Stimulated activated CD4-positive, alpha-beta T cell treated with anti-CD3 and anti-CD28 coated beads, Interleukin-4, amount 100 ng/mL, for 4 hours (primary cell): Measurements from ENCODE around the gene DNTTIP2.
"Not testable (repeated sequence)": the region's sequence is repeated elsewhere in the genome, so short reads cannot be mapped to it uniquely, and the experiment has no call there.

Experiments used
- DNase-seq, 2 experiments: peaks; one replicate each; pipeline ENCODE4 v3.0.0-alpha.2; 2020

The DNTTIP2 gene

DNA sequence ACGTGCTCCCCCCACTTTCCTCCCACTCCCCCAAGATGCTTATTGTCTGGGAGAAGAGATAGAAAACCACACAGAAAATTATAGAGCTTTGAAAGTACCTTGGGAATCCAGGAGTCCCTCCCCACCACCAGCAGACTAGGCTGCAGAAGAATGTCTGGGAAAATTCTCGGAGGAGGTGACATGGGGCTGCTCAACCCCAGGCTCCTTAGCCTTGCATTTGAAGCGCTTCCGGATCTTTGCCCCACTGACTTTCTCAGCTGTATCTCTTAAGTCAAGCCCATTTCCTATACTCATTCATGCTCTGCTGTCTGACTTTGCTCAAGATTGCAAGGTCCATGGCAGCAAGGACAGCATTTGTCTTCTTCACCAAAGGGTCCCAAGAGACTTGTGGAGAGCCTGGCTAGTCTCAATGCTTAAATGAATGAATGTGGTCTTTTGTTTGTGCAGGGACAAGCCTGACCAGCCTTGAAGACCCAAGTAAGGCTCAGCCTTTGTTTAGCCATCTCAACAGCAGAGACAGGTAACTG lies 38.0 kb downstream of the DNTTIP2 start:
- DNase-seq: no peak

DNA sequence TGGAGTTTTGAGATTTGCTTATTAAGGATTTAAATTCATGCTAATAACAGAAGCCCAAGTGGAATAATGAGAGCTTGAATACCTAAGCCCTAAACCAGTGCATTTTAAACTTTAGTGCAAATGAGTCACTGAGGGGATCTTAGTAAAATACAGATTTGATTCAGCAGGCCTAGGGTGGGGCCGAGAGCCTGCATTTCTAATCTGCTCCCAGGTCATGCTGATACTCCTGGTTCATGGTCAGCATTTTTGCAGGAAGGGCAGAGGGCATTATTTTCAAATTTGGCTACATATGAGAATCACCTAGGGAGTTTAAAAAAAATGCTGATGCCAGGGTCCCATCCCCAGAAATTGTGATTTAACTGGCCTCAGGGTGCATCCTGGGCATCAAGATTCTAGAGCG lies 39.3 kb downstream of the DNTTIP2 start:
- DNase-seq: no peak

DNA sequence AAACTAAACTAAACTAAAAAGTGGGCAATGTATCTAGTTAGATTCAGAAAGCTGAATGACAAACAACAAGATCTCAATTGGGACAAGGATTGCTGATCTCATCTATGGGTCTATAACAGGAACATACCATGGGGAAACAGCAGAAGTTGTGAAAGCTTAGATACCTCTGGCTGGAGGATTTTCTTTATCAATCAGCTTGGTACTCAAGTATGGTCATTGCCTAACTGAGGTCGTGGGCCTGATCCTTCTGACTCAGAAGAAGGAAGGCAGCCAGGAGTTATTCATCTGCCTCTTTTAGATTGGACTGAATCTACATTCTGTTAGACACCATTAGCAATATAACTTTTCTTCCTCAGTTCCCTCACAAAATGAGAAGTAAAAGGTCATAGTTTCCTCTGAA lies 39.7 kb downstream of the DNTTIP2 start:
- DNase-seq: no peak

DNA sequence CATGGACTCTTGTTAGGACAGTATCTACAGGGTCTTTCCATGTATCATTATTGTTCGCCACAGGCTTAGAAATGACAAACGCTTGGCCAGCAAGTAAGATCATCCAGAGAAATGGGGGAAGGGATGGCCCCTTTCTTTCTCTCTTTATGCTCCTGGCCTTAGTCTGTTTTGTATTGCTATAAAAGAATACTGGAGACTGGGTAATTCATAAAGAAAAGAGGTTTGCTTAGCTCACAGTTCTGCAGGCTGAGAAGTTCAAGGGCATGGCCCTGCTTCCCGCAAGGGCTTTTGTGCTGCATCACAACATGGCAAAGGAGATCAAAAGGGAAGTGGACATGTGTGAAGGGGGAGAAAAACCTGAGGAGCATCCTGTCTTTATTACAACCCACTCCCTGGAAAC lies 41.0 kb downstream of the DNTTIP2 start:
- DNase-seq: no peak

DNA sequence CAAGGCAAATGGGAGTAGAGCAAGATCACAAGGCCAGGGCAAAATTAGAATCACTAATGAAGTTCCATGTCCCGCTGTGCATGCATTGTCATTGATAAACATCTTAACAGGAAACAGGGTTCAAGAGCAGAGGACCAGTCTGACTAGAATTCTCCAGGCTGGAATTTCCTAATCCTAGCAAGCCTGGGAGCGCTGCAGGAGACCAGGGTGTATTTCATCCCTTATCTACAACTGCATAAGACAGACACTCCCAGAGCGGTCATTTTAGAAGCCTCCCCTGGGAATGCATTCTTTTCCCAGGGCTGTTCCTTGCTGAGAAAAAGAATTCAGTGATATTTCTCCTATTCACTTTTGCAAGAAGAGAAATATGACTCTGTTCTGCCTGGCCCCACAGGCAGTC lies 45.7 kb downstream of the DNTTIP2 start:
- not testable (repeated sequence) for DNase-seq

DNA sequence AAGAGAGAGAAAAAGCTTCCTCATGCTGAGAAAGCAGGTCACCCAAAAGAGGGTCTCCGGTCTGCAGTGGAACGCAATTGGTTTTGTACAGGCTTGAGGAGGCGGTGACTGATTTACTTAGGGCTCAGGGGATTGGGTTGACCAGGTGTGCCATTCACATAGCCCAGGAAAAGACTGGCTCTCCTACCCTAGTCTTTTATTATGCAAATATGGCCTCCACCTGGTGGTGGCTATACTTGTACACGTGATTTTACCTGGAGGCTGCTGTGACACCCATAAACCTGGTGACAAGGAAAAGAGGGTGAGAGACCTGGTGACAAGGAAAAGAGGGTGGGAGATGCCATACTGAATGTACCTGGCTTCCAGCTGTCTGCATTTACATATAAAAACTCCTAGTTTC lies 49.9 kb downstream of the DNTTIP2 start:
- no peak for DNase-seq

DNA sequence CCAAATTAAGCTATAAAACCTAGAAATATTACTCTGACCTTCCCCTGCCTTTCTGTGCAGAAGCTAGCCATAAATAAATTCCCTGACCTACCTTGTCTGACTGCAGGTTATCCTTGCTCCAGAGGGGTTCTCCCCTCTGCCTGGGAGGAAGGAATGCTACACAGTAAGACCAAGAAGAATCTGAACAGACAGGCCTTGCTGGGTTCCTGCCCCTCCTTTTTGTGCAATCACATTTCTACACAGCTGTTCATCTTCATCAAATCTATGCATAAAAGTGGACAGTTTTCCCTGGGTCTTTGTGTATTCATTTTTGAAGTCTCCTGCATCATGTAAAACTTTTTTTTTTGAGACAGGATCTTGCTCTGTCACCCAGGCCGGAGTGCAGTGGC lies 50.6 kb downstream of the DNTTIP2 start:
- DNase-seq: no peak

DNA sequence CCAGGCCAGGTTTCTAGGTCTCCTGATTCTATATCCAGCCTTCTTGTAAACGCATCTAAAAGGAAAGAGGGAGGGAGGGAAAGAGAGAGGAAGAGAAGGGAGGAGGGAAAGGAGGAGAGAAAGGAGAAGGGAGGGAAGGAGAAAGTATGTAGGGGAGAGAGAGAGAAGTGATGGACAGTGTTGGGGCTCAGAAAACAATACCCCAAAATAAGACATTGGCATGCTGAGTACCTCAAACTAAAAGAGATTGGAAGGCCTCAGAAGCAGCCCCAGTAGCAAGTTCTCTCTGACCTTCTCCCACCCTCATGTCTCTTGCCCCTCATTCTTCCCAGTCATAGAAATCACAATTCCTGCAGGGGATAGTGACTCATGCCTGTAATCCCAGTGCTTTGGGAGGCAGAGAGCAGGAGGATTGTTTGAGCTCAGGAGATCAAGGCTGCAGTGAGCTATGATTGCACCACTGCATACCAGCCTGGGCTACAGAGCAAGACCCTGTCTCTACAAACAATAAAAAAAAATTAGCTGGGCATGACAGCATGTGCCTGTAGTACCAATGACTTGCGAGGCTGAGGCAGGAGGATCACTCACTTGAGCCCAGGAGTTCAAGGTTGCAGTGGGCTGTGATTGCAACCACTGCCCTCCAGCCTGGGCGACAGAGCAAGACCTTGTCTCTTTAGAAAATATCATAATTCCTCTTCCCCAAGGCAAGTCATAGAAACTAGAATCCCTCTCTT lies 51.2 kb downstream of the DNTTIP2 start:
- no peak for DNase-seq

DNA sequence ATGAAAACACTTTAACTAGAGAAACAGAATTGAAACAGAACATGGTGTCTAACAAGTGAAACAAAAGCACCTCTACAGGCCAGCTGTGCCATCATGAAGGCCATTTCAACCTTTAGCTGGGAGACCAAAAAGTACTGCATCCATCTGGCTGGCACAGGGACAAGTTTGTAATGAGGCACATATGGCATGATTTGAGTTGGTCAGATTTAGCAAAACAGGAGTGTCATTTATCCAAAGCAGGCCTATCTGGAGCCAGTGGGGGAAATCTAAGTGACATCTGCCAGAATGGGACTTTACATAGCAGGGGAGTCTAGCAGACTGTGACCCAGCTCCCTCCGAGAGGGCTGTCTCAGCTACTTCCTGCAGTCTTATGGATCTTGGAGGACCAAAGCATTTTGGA lies 51.9 kb downstream of the DNTTIP2 start:
- DNase-seq: no peak

DNA sequence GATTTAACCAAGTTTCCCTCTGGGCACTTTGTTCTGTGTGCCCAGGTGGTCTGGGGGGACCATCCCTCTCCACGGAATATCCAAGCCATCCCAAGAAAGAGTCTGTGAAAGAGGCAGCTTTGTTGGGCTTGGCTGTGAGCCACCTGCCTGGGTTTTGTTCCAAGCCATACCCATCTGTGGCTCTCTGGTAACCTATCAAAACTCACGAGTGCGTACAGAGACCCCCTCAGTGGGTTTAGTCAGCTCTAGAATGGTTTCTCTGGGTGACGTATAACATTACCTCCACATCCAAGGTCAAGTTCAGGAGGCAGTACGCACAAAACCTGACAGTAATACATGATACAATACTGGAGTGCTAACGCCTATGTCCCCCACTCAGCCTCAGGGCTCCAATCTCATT lies 54.2 kb downstream of the DNTTIP2 start:
- no peak for DNase-seq

DNA sequence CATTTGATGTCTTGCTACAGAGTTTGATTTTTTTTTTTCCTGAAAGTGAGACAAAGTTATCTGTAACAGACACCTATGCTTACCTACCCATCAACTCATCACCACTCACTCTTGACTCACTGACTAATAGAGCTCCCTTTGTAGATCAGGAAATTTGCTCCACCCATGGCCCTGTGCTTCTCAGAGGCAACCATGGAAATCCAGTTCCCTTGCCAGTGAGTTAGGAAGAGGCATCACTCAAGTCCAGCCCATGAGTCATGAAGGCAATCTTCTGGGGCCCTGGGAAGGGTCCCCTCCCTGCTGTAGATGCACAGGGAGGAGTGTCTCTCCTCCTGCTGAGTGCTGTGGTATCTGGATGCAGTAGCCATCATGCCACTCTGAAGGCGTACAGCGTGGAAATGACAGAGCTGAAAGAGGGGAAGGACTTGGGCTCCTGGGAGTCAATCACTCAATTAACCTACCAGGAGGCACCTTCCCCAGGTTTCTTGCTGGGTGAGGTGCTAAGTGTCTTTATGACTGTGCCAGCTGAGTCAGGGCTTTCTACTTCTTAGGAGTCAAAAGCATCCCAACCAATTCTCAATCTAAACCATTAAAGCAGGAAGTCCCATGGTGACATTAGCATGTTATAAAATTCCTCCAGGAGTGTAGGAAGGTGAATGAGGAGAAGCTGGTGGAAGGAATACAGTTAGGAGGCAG lies 56.1 kb downstream of the DNTTIP2 start:
- DNase-seq: no peak

DNA sequence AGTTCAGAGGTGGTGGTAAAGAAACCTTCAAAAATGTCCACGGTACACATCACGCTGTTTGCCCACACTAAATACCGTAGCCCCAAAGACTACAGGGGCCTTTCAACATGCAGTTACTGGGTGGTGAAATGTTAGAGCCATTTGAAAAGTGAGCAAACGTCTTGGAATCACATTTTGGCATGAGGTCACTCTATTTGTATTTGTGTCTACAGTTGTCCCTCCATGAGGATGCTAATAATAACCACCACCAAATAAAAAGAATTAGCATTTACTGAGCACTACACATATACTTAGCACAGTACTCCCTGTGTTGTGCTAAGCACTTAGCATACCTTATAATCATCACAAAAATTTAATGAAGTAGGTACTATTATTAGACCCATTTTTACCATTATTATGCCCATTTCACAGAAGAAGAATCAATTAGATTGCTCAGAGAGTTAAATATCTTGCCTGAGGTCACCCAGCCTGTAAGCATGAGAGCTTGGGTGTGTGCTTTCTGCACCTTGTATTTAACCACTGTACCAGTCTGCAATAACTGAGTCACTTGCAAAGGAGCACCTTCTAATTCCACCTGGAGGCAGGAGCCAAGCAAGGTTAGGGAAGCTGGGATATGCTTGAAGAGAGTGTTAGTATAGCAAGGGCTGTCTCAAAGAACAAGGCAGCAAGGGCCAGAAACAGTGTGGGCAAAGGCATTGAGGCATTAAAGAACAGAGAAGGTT lies 57.4 kb downstream of the DNTTIP2 start:
- DNase-seq: no peak

DNA sequence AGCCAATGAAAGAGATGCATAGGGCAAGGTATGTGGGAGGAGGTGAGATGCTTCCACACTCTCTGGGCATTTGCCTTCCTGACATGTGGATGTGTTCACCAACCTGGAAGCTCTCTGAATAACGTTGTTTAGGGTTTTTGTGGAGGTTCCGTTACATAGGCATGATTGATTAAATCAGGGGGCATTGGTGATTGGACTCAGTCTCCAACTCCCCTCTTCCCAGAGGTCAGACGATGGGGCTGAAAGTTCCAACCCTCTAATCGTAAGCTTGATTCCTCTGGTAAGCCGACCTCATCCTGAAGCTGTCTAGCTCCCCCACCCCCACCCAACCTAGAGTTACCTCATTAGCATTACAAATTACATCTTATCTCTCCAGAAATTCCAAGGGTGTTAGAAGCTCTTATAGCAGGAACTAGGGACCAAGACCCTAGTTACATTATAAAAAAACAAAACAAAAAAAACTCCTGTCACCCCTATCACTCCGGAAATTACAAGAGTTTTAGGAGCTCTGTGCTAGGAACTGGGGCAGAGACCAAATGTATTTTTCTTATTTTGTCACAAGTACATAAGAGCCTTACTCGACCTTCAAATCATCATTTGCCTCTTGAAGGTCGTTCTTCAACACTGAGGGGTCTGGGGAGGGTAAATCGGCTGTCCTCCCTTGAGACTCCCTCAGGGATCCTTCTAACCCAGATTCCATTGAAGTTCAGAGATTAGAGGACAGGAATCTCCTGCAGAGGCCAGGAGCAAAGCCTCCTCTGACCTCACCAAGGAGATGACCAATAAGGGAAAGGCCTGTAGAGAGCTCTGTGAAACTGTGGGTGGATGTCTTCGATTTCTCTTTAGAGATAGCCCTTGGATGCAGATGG lies 58.2 kb downstream of the DNTTIP2 start:
- DNase-seq: no peak

DNA sequence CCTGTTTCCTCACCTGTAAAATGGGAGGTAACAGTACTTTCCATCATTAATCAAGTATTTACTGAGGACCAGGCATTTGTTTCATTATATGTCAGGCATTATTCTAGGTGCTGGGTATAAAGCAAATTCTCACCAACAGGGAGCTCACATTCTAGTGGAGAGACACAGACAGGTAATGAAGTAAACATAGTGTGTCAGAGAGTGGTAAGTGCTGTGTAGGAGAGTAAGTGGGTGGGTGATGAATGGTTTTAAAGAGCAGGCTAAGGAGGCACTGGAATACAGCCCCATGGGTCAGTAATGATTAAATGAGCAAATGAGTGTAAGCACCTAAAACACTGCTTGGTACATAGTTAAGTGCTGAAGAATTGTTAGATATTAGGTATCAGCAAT lies 60.4 kb downstream of the DNTTIP2 start:
- DNase-seq: no peak

DNA sequence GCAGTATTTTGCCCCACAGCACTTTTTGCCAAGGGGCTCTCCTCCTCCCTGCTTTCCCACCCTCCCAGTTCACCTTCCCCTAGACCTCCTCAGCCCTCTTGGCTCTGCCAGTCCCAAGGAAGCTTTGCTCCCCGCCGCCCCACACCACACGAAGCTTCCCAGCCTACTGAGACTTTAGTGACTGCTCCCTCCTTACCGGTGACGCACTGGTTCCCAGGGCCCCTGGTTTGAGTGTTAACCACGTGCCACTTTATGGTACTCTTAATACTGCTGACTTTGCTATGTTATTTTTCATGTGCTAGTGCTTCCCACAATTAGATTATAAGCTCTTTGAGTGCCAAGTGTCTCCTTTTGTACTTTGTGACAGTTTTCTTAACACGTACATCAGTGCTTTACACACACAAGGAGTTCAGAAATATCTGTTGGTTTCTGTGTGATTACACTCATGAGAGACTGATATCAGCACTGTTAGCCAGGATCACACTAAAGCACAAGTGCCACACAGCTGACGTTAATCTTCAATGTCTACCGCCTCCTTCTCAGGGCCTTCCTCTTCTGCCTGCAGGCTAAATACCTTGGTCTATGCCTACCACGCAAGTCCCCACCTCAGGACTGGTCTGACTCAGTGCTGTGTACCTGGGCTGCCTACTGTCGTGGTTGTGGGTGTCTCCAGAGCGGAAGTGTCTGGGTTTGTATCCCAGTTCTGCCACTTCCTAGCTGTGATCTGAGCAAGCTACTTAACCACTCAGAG lies 61.0 kb downstream of the DNTTIP2 start:
- DNase-seq: peak in 1 of 2 experiments; percentile 40

DNA sequence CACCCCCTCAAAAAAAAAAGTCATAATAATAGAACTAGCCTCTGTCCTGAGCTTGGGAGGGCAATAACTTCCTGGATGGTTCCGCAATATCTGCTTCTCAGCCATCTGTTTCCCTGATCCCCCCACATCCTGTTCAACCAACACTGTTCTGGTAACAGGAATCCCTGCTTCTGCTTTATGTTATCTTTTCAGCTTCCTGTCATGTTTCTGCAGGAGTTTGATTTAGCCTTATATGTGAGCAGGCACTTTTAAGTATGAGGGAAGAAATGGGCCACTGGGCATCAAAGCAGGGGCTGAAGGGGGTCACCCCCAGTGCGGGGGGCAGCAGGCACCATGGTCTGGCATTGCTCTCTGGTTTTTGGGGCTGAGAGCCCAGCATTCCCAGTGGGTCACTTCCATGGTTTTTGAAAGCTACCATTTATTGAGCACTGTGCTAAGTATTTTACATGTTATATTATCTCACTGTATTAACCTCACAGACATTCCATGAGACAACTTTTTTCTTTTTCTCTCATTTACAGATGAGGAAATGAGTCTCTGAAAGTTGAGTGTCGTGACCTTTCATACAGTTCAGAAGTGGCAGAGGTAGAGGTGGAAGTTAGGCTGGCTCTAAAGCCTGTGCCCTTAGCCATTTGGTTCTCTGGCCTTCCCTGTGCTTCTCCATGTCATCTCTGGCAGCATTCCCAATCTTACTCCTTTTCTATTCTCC lies 61.9 kb downstream of the DNTTIP2 start:
- no peak for DNase-seq
